T1000 (cell line): ENCODE measurements around the gene UNC5C.

Source experiments
- DNase-seq: peaks from one replicate; lab custom pipeline; 2025; ENCODE audit warnings: mixed read lengths; lab: John Stamatoyannopoulos, UW

Gene UNC5C

DNA sequence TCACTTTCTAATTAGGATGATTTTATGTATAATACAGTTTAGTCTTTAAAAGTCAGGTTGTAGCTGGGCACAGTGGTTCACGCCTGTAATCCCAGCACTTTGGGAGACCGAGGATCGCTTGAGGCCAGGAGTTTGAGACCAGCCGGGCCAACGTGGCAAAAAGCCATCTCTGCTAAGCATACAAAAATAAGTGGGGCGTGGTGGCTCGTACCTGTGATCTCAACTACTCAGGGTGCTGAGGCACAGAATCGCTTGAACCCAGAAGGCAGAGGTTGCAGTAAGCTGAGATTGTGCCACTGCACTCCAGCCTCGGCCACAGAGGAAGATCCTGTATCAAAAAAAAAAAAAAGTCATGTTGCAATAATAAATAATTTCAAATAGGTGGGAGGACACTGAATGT, 426.8 kb downstream of the UNC5C start:
- DNase-seq, result no peak

DNA sequence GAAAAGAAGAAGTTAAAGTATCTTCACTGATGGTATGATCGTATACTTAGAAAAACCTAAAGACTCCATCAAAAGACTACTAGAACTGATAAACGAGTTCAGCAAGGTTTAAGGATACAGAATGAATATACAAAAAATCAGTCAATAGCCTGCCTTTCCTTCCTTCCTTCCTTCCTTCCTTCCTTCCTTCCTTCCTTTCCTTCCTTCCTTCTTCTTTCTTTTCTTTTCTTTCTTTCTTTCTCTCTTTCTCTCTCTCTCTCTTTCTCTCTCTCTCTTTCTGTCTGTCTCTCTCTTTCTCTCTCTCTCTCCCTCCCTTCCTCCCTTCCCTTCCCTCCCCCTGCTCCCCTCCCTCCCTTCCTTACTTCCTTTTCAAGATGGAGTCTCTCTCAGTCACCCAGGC, 428.3 kb downstream of the UNC5C start:
- DNase-seq, result no peak

DNA sequence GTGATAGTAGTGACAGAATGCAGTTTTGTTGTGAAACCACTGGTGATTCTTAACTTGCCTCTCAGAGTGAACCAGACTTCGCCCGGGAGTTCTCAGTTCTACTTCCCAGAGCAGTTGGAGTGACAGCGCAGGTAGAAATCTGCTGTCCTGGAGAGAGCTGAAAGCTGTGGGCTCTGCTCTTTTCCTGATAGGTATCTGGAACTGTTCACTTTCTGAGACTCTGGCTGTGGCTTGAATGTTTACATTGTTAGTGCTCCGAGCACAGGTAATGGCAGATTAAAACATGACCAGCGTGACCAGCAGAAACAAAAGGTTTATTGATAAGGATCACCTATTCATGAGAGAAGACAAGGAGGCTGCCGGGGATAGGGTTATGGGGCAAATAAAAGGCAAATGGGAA, 430.3 kb downstream of the UNC5C start:
- DNase-seq, result no peak

DNA sequence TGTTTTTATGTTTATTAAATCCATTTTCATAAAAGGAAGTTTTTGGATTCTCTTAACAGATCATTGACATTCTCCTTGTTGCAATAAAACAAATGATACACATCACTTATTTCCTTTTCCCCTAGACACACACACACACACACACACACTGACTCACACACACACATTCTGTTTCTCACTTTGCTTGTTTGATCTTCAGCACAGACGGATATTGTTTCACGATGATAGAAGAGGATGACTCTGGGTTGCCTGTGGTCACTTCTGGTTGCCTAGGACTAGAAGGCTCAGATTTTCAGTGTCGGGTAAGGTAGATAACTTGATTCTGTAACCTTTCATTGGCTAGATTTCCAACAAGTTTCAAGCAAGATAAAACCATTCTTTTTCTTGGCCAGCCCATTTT, 434.3 kb downstream of the UNC5C start:
- no peak for DNase-seq
